ENCODE data around the gene INPP4A.

INPP4A gene

DNA sequence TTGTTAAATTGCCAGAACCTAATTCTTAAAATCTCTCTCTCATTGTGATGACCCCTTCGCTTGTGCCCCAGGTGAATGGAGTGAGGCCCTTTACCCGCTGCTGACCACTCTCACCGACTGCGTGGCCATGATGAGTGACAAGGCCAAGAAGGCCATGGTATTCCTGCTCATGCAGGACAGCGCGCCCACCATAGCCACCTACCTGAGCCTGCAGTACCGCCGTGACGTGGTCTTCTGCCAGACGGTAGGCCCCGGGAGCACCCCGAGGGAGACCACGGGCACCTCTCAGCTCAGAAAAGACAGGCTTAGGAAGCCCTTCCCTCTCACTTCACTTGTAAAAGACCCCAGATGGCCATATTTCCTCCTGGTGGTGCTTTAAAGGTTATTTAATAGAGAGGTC is 118.7 kb downstream of the INPP4A start:
- DNase-seq (ENCODE audit: low read depth in 2 of 2), result no peak

DNA sequence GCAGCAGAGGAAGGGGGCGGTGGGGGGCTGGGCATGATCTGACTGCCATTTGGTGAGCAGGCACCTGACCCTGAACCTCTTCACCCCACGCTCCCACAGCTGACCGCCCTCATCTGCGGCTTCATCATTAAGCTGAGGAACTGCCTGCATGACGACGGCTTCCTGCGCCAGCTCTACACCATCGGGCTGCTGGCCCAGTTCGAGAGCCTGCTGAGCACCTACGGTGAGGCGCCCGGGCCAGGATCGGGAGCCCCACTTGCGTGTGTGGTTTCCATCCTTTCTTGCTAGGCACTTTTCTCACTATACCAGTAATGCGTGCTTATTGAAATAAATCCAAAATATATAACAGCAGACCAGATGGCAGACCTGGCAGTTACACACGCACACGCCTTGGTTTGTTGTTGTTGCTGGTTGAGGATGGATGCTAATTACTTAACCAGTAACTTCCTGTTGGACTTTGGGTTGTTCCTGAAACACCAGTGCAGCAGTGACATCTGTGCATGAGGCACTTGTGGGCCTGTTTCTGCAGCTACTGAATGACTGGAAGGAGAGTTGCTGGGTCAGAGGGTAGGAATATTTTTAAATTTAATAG is 120.0 kb downstream of the INPP4A start:
- DNase-seq (ENCODE audit: low read depth in 2 of 2), result no peak

DNA sequence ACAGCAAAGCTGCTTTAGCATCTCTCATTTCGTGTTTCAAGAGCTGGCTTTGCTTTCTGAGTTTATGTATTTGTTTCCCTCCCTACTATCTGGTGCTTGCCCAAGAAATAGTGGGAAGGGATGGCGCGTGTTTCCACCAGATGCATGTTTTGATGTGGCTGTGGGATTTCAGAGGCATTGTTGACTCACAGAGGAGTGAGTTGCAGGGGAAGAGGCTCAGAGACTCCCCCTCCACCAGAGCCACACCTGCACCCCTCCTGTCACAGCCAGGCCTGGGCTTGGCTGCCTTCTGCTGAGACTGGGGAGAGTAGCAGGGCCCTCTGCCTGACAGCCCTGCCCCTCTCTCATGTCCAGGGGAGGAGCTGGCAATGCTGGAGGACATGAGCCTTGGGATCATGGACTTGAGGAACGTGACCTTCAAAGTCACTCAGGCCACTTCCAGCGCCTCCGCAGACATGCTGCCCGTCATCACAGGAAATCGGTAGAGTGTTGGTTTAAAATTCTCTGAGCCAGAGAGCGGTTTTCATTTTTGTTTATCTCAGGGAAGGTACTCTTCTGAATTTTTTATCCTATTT is 120.7 kb downstream of the INPP4A start:
- DNase-seq (ENCODE audit: low read depth in 2 of 2), result no peak

DNA sequence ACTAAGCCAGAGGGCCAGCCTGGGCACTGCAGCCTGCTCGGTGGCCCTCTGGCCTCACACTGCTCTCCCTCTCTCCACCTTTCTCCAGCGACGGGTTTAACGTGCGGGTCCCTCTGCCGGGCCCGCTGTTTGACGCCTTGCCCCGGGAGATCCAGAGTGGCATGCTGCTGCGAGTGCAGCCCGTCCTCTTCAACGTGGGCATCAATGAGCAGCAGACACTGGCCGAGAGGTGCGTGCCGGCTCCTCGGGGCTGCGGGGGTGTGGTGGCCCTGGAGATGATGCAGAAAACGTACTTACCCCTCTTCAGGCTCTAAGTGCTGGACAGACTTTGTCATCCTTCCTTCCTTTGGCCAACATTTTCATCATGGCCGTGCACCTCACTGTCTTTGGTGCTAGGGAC is 121.3 kb downstream of the INPP4A start:
- no peak for DNase-seq (ENCODE audit: low read depth in 2 of 2)

DNA sequence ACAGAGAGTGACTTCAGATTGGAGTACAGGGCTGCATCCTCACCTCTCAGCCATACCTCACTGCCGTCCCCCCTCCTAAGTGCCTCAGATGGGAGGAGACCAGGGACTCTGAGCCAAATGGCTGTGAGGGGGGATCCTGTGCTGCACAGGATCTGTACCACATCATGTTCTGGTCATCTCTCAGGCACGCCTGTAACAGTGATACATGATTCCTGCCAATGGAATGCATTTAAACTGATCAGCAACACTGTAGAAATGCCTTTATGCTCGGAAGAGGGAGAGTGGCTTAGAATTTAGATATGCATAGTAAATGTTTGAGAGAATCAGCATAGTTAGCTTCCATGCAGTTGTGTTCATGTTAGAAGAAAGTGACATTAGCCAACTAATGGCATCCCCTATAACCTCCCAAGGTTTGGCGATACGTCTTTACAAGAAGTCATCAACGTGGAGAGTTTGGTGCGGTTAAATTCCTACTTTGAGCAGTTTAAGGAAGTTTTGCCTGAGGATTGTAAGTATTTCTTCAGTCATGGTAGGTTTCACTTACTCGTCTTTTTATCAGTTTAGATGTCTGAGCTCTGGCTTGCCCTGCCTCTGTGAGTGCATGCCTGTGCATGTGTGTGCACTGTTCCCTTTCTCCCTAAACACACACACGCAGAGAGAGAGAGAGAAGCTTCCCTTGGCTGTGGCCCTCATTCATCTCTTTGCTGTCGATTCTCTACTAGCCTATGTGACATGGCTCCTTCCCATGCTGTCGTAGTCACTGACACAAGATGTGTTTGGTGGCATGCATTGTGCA is 123.7 kb downstream of the INPP4A start:
- no peak for DNase-seq (ENCODE audit: low read depth in 2 of 2)

DNA sequence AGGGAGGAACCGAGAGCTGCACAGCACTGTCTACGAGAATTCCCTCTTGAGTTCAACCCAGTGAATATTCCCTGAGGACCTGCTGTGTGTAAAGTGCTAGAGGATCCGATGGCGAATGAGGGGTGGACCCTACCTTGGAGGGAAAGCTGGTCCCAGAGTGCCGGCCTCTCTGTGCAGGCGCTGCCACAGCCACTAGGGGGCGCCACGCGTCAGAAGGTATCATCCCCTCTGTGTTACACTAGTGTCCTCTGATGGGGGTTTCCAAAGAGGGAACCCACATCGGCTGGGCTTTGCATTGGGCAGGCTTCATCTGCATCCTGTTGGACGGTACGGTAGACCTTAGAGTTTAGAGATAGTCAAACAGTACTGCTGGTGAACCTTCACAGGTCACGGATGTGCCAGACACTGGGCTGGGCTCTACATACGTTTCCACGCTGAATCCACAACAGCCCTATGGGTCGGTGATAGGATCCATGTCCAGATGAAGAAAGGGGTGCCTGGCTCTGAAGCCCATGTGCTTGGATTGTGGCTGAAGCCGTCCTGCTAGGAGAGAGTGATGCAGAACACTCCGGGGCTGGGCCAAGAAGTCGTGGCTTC is 124.6 kb downstream of the INPP4A start:
- DNase-seq (ENCODE audit: low read depth in 2 of 2), result peak; percentile 38 to 58

DNA sequence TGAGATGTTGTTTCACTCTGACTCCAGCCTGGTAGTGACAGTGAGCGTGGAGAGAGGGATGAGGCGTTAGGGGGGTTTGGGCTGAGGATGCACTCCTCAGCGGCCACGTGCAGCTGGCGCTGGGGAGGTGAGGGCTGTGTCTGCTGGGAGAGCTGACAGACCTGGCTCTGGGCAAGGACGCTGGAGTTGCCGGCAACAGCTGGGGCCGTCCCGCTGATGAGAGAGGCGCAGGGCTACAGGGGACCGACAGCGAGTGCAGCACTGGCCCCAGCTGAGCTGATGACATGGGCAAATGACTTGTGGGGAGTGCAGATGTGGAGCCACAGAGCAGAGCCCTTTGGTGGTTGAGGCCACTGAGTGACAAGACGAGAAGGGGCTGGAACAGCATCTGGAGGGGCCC is 125.3 kb downstream of the INPP4A start:
- no peak for DNase-seq (ENCODE audit: low read depth in 2 of 2)

DNA sequence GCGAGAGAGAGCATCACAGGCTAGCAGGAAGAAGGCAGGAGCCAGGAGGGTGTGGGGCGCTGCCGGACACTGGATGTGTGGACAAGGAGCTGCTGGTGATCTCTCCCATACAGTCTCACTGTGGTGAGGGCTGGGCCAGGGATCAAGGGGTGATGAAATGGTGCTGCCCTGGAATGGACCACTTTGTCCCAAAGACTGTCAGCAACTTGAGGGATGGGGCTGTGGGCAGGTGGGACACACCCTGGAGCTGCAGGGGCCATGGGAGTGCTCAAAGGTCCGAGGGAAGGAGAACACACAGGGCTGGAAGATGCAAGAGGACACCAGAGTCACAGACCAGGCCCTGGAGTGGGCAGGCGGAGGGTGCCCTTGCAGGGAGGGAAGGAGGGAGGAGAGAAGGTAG is 125.7 kb downstream of the INPP4A start:
- no peak for DNase-seq (ENCODE audit: low read depth in 2 of 2)

DNA sequence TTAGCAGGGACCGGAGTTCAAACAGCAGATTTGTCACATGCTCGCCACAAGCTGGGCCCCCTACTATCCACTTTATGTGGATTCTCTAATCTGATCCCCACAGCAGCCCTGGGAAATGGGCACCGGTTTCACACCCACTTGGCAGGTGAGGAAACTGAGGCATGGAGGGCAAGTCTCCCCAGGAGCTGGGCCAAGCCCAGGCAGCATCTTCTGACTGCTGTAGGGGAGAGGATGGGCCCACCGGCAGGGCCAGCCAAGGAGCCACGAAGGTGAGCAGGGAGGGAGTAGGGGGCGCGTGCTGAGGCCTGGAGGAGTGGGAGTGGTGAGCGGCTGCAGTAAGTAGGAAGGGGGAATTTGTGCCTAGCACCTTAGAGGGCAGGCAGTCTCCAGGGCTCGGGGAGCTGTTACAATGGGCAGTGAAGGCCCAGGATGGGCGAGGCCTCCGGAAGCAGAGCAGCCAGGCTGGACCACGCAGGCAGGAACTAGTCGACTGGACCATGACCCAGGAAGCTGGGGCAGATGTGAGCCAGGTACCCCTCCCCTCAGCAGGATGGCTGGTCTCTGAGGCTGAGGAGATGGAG is 126.6 kb downstream of the INPP4A start:
- DNase-seq (ENCODE audit: low read depth in 2 of 2), result no peak

DNA sequence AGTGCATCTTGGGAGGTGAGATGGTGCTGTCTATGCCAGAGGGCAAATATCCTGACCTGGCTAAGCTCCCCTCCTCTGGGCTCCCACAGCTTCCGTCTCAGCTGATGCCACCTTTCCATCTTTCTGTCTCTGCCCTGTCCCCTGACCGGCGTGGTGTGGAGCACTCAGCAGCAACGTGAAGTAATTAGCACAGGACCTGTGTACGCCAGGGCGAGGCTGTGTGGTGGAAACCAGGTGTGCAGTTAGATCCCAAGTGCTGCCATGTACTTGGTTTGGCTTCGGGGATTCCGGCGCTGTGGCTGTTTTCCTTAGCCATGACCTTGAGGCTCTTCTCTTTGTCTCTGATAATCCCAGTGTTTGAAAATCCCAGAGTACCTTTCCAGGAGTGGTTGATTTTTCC is 127.1 kb downstream of the INPP4A start:
- no peak for DNase-seq (ENCODE audit: low read depth in 2 of 2)

DNA sequence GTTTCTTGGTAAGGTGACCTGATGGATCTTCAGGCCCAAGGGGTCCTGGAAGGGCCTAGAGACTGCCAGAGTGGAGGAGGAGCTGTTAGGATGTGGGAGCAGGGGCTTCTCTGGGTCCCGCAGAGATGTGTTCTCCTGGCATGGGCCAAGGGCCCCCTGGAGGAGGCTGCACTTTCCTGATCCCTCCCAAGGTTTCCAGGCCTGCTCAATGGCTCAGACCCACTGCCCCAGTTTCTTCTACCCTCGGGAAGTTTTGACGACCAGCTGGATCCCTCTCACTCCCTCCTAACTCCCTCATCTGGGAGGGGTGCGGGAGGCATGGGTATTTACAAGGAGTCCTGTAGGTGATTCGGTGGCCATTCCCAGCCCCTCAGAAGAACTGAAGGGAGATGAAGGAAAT is 127.6 kb downstream of the INPP4A start:
- no peak for DNase-seq (ENCODE audit: low read depth in 2 of 2)

DNA sequence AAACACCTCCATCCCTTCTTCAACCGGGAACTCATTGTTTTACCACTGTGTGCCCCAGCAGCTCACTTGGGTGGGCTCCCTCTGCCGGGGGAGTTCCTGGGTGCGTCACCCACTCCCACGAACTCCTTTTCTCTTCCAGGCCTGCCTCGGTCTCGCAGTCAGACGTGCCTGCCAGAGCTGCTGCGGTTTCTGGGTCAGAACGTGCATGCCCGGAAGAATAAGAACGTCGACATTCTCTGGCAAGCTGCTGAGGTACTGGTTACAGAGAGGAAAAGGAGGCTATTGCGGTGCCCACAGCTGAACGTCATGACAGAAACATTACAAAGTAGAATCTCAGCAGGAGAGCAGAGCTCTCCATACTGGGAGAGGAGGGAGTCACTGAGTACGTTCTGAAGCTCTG is 128.0 kb downstream of the INPP4A start:
- no peak for DNase-seq (ENCODE audit: low read depth in 2 of 2)

DNA sequence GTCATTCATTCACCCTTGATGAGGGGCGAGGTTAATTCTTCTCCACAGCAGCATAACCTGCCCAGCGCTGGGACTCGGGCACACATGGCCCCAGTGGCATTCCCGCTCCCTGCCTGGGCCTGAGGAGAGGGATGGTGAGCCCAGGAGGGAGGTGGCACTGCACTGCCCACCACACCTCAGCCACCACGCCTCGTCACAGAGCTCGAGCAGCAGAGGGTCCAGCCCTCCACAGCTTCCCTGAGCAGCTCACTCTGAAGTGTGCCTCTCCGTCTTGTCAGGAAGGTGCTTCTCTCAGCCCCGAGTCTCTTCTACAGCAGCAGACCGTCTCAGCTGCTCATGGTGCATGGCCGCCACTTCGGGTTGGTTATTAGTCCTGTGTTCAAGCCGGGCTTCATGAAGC is 128.8 kb downstream of the INPP4A start:
- no peak for DNase-seq (ENCODE audit: low read depth in 2 of 2)

DNA sequence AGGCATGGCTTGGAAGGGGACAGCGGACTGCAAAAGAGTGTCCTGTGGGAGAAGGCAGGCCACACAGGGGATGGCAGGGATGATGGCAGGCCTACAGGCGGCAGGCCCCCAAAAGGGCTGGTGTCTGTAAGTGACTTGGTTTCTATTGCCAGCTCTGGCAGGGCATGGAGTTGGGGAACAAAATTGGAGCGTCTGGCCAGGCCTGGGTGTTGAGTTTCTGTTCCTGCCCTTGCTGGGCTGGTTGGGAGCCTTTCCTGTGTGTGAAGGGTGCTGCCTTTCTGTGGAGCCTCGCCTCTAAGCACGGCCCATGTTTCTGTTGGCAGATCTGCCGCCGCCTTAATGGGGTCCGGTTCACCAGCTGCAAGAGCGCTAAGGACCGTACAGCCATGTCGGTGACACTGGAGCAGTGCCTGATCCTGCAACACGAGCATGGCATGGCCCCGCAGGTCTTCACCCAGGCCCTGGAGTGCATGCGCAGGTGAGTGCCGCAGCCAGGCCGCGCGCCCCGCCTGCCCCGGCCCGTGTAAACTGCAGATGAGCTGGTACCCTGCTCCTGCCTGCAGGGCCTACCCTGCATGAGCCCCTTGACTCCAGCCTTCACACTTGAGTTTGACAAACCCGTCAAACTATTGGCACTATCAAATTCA is 132.1 kb downstream of the INPP4A start:
- no peak for DNase-seq (ENCODE audit: low read depth in 2 of 2)

DNA sequence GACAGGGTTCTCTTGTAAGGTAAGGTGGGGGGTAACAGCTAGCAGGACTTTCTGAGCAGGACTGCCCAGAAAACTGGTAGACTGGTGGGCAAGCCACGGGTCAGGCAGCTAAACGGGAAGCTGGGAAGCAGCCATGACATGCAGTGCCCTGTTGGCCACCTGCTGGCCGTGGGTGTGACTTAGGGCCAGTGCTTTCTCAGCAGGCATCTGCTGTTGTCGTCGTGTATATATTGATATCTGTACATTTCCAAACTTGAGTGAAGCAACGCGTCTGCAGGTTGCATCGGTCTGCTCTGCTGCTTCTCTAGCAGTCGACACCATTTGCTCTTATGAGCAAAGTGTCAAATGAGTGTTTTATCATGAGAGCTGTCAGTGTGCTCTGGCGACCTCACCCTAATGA is 132.7 kb downstream of the INPP4A start:
- DNase-seq (ENCODE audit: low read depth in 2 of 2), result no peak

DNA sequence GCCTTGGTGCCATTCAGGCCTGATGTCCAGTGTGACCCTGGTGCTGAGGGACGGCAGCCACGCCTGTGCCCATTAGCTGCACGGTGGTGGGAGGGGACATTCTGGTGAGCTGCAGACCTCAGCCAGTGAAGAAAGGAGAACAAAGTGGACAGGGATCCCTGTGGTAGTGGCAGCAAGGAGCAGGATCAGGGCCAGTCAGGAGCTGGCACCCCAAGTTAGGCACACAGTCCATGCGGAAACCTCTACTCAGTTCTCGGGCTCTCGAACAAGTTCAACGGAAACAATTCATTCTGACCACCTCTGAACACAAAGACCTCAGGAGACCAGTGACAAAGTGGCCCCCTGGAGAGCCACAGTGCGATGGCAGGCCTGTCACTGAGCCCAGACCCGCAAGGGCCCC is 133.6 kb downstream of the INPP4A start:
- no peak for DNase-seq (ENCODE audit: low read depth in 2 of 2)

DNA sequence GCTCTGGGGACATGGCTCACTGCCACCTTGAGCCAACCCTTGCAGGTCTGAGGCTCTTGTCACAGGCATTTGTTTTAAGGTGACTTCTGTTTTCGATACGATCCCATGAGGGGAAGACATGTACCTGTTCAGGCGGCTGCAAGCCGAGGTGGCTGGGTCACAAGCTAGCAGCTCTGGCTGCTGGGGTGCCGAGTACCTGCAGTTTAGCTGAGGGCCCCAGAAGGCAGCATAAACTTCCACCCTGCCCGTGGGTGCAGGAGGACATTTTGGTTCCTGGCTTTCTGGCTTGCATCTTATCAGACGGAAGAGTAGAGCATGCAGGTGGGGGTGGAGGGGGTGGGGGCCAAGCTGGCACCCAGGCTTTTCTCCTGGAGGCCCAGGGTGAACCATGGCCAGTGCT is 135.3 kb downstream of the INPP4A start:
- DNase-seq (ENCODE audit: low read depth in 2 of 2), result no peak

DNA sequence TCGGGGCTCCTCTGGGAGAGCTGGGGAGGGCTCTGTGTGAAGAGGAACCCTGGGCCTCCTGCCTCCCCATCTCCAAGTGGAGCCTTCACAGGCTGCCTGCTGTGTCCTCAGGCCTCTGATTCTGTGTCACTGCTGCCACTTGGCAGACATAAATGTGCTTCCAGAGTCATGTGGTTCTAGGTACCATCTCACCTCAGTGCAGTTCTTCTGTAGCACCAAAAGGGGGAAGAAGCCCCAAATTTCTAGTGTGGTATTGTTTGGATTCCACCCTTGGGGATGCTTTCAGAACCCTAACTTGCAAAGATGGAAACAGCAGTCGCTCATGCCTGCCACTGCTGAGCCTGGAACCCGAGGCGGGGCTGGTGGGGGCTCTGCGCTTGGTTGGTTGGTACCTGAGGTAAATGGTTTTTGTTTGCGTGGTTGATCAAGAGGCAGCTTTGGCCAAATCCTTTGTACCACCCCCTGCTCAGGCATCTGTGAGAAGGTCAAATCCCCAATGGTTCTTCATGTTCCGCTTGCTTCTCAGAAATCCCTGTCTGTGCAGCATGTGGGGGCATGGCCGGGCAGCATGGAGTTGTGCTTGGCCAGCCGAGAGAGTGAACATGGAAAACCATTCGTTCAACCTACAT is 136.1 kb downstream of the INPP4A start:
- no peak for DNase-seq (ENCODE audit: low read depth in 2 of 2)

DNA sequence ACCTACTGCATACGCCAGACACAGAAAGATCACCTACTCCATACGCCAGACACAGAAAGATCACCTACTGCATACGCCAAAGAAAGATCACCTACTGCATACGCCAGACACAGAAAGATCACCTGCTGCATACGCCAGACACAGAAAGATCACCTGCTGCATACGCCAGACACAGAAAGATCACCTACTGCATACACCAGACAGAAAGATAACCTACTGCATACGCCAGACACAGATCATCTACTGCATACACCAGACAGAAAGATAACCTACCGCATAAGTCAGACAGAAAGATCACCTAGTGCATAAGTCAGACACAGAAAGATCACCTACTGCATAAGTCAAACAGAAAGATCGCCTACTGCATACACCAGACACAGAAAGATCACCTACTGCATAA is 137.9 kb downstream of the INPP4A start:
- DNase-seq (ENCODE audit: low read depth in 2 of 2), result no peak

DNA sequence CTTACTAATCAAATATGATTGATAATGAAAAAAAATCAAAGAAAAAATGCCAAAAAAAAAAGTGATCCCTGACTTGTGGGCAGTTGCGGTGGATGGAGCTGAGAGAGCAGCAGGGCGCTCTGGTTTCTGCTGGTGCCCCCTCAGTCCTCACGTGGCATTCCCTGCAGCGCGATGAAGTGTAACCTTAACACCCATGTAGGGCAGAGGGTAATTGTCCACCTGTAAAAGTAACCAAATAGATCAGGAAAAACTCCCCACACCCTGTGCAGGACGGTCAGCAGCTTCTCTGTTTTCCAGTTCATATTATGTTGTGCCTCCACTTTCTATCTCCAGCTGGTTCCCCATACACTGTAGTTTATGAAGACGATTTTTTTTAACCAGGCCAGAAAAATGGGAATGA is 138.6 kb downstream of the INPP4A start:
- no peak for DNase-seq (ENCODE audit: low read depth in 2 of 2)

DNA sequence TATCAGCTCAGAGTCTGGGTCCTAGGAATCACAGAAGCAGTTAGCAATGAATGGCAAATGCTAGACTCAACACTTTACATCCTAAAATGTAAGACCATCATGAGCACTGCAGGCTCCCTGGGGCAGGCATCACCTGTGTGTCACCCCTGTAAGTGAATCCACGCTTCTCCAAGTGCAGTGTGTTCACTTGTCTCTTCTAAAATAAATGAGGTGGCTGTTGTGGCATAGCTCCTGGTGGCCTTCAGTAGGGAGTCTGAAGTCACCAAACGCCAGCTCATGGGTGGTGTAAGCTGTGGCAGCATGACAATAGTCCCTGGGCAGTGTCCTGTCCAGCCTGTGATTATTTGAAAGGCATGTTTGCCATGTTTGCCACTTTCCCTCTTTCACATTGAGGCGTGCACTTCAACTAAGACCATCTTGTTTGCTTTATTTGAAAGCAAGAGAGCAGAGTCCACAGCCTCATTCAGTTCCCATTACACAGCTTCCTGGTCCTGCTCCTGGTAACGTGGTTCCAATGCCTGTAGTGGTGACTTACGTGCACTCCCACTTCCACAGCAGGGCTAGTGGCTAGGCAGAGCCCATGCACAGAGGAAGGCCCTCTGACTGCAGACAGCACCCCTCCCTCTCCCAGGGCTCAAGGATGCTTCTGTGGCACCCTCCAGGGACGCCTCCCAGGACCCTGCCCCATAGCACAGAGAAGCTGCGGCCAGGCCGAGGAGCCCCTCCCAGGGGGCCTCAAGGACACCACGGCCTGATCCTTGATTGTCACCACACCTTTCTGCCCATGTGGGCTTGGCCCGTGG is 139.4 kb downstream of the INPP4A start:
- no peak for DNase-seq (ENCODE audit: low read depth in 2 of 2)
